Body of pancreas (tissue), 4 donors: Measurements from ENCODE around the gene RNF212B. TPM values are rescaled to one million over a fixed set of nuclear protein-coding genes. Genes with fewer than 3 reads are reported as not detected.

Experiments
- ATAC-seq: fragments of 150-250 bp; one replicate; pipeline ENCODE4 v1.9.1; 2016
- DNase-seq, 4 donors: peaks; one replicate each; pipeline ENCODE4 v3.0.0-alpha.2; 2019
- H3K27ac ChIP-seq, 4 donors: fragments of 200-600 bp; sonication (generic); 1 replicate in 3 of 4; 2 replicates in 1 of 4; pipeline versions ENCODE4 v1.5.1 to v1.6.1; 2016 to 2019; ENCODE audit warnings: mild to moderate bottlenecking in 1 of 4, mixed read lengths in 1 of 4, moderate library complexity in 1 of 4
- H3K27me3 ChIP-seq, 2 donors: fragments of 200-600 bp; sonication (generic); one replicate each; pipeline ENCODE4 v1.6.0; 2016; ENCODE audit warnings: mild to moderate bottlenecking in 1 of 2
- H3K36me3 ChIP-seq, 2 donors: fragments of 200-600 bp; sonication (generic); replicated peaks in 1 of 2; 2 replicates each; pipeline ENCODE4 v1.5.1; 2016; ENCODE audit warnings: low read depth in 2 of 2; ENCODE audit not compliant: insufficient read depth in 1 of 2
- H3K4me1 ChIP-seq: fragments of 200-600 bp; sonication (generic); one replicate; pipeline ENCODE4 v1.6.0; 2016
- H3K4me3 ChIP-seq, 2 donors: fragments of 200-600 bp; sonication (generic); 1 replicate in 1 of 2; 2 replicates in 1 of 2; pipeline ENCODE4 v1.5.1; 2016 to 2019
- H3K9me3 ChIP-seq, 3 donors: fragments of 200-600 bp; sonication (generic); 1 replicate in 2 of 3; 2 replicates in 1 of 3; pipeline ENCODE4 v1.5.1; 2016
- POLR2A ChIP-seq, 3 donors: fragments of 450-650 bp; IDR thresholded peaks; one replicate each; pipeline ENCODE4 v1.6.1; 2016; ENCODE audit warnings: antibody characterized with exemption in 3 of 3, mild to moderate bottlenecking in 2 of 3
- WGBS, 2 donors: methylation state at CpG; one replicate each; pipeline ENCODE4 v1.1.5; 2017; 5-methylcytosine and 5-hydroxymethylcytosine counted together
- intact Hi-C: fragments of 100-400 bp; cut with DNase I; formaldehyde crosslinking; loops from one replicate; pipeline ENCODE4 v1.15.1; 2023
- small RNA-seq: library from RNA; depleted of rRNA; stranded (forward); fragments of <200 nt; gene quantifications from one replicate; pipeline ENCODE3, GENCODE V24; 2016
- total RNA-seq, 2 donors: library from RNA; depleted of rRNA; stranded (reverse); fragments of >200 nt; gene quantifications; one replicate each; pipeline ENCODE4 v1.1.0, GENCODE V29; 2016
- TF ChIP-seq, protein P1 (sequence below), 7 experiments: fragments of 450-650 bp in 4 of 7; fragments of 200-600 bp in 3 of 7; sonication (generic) in 3 of 7; IDR thresholded peaks; one replicate each; pipeline ENCODE4 v1.5.1; 2016 to 2019; ENCODE audit warnings: antibody characterized with exemption in 7 of 7

RNF212B gene
- total RNA-seq, 2 donors from 2014 or later, result not detected

DNA sequence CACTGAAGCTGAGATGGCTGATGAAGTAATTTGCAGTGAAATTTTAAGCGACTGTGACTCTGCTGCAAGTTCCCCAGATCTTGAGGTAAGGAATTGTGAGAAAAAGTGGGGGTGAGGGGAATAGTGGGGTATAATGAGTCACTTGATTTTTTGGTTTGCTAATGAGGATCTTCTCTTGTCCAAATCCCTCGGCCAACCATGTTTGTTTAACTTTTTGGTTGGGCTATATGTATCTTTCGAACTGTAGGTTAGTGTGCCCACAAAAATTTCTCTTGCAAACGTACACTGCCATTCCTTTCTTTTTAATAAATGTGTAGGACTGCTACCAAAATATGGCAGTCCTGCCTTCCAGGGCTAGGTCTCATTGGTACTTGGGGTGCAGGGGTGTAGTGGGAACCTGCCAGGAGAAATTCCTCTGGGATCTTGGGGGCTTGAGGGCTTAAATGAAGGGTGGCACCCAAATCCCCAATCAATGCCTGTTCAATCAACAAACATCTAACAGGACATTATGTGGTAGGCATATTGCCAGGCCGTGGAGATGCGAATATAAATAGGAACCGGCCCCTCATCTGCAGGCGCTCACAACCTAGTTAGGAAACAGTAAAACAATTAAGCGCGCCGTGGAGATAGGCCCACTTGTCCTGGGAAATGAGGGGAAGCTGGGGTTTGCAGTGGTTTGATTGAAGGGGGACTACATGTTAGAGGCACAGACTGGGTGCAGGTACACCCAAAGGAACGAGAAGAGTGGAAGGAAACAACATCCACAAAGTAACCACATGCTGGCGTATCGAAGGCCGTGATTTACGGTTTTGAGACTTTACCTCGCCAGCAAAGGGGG lies 82.2 kb downstream of the RNF212B start:
- DNase-seq, result peak in 1 of 4 donors; percentile 19
- no peak for ATAC-seq
- peaks cover 30% of the 10 kb centered on the region for H3K4me1 ChIP-seq
- no peaks in the 10 kb centered on the region for H3K9me3 ChIP-seq
- no peak overlapping the region for H3K4me3 ChIP-seq
- no peaks in the 10 kb centered on the region for H3K27me3 ChIP-seq
- H3K27ac ChIP-seq, result peak overlapping the region; percentile 87 to 99 (median 93)
- intact Hi-C loops, result loop anchor here (10.0 kb wide), 1 partner anchor 245 kb away; the partner anchor contains the start of gene AP1G2
- no peak for TF ChIP-seq POLR2A (IDR thresholded peaks at IDR 0.05)
- TF ChIP-seq, protein P1, sequence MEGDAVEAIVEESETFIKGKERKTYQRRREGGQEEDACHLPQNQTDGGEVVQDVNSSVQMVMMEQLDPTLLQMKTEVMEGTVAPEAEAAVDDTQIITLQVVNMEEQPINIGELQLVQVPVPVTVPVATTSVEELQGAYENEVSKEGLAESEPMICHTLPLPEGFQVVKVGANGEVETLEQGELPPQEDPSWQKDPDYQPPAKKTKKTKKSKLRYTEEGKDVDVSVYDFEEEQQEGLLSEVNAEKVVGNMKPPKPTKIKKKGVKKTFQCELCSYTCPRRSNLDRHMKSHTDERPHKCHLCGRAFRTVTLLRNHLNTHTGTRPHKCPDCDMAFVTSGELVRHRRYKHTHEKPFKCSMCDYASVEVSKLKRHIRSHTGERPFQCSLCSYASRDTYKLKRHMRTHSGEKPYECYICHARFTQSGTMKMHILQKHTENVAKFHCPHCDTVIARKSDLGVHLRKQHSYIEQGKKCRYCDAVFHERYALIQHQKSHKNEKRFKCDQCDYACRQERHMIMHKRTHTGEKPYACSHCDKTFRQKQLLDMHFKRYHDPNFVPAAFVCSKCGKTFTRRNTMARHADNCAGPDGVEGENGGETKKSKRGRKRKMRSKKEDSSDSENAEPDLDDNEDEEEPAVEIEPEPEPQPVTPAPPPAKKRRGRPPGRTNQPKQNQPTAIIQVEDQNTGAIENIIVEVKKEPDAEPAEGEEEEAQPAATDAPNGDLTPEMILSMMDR (IDR thresholded peaks at IDR 0.05), result no peak
- 86 to 95% methylated on average over 17 of the region's 17 CpGs for WGBS, 2 donors
- peaks cover 8 to 16% of the 10 kb centered on the region in 2 donors for H3K36me3 ChIP-seq

DNA sequence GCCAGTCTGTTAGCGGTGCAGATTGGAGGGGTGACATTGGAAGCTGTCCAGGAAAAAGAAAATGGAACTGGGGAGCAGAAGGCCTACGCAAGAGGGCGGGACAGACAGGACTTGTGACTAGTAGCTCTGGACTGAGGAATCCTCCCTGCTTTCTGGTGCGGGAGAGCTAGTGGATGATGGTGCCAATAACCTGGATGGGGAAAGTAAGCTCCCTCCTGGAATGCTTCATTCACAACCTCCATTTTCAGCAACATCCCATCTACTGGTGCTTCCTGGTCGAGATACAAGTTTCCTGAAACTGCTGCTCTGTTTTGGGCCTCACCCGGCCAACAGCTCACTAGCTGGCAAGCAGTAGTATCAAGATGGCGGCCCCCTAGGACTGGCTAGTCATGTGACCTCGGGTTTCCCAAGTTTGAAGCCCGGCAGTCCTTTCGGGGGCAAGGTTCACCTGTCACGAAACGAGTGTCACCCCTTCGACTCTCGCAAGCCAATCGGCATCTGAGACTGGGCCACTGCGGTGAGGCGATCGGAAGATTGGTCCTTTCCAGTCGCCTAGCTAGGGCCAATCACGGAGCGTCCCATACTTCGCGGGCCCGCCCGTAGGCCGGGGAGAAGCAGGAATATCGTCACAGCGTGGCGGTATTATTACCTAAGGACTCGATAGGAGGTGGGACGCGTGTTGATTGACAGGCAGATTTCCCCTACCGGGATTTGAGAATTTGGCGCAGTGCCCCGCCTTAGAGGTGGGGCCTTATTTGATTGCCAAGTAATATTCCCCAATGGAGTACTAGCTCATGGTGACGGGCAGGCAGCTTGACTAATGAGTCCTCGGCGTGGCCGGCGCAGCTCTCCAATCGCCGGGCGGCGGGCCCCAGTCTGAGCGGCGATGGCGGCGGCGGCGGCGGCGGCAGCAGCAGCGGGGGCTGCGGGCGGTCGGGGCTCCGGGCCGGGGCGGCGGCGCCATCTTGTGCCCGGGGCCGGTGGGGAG lies 83.1 kb downstream of the RNF212B start, which contains the start of gene PABPN1:
Gene PABPN1, plus strand, starts transcription at position 874 of the 988 bp plus-strand sequence. Its CDS starts 13 bp downstream, at position 887.
- H3K36me3 ChIP-seq, result peaks cover 8 to 17% of the 10 kb centered on the region in 2 donors
- DNase-seq, result peak; percentile 99 to 100 (median 99)
- intact Hi-C loops, result loop anchor here (10.0 kb wide), 1 partner anchor 244 kb away; the partner anchor contains the start of gene AP1G2
- H3K27ac ChIP-seq, result peak within 1 kb of the TSS; percentile 92 to 99 (median 96)
- peak; percentile 92 for ATAC-seq
- 3 to 10% methylated on average over 25 to 62 of the region's 63 CpGs for WGBS, 2 donors
- peak within 1 kb of the TSS; percentile 68 to 76 for H3K4me3 ChIP-seq
- TF ChIP-seq, protein P1 (IDR thresholded peaks at IDR 0.05), result peak in 1 of 7 experiments; percentile 5
- peak; percentile 35 to 64 (median 58) for TF ChIP-seq POLR2A (IDR thresholded peaks at IDR 0.05)
- H3K27me3 ChIP-seq, result no peaks in the 10 kb centered on the region
- no peaks in the 10 kb centered on the region for H3K9me3 ChIP-seq
- peaks cover 30% of the 10 kb centered on the region for H3K4me1 ChIP-seq

DNA sequence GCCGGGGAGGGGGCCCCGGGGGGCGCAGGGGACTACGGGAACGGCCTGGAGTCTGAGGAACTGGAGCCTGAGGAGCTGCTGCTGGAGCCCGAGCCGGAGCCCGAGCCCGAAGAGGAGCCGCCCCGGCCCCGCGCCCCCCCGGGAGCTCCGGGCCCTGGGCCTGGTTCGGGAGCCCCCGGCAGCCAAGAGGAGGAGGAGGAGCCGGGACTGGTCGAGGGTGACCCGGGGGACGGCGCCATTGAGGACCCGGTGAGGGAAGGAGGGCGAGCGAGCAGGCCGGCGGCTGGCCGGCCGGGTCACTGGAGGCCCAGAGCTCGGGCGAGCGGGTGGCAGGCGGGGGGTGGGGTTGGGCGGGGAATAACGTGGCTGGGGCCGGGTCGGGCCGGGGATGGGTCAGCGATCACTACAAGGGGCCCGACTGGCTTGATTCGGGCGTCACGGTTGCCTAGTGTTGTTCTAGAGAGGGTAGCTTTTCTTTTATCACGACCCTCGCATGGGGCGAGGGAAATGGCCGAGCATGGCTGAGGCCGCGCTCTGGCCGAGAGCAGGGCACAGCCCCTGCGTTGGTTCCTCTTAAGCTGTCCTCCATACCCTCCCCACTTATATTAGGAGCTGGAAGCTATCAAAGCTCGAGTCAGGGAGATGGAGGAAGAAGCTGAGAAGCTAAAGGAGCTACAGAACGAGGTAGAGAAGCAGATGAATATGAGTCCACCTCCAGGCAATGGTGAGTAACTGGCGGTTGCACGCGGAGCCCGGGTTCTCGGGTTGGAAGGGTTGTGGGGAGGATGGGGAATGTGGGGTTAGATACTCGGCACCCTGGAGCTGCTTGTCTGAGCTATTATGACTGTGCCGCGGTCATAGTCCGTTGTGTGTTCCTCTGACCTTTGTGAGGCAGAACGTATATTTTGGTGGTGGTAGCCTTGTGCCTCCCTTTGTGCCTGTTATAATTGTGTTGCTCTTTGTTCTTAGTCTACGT lies 84.1 kb downstream of the RNF212B start:
- Histone ChIP-seq H3K4me3 (peak overlapping the region; percentile 68 to 76), H3K9me3 (no peaks in the 10 kb centered on the region), H3K27me3 (no peaks in the 10 kb centered on the region), H3K36me3 (peaks cover 8 to 17% of the 10 kb centered on the region in 2 donors), H3K27ac (peak overlapping the region; percentile 92 to 99 (median 96)), H3K4me1 (peaks cover 30% of the 10 kb centered on the region)
- DNase-seq (peak; percentile 43 to 59 (median 52)), ATAC-seq (peak; percentile 21)
- TF ChIP-seq POLR2A (IDR thresholded peaks at IDR 0.05), result peak in 2 of 3 donors; percentile 35 to 51
- TF ChIP-seq, protein P1 (IDR thresholded peaks at IDR 0.05), result peak in 1 of 7 experiments; percentile 9
- WGBS, 2 donors, result 1% methylated on average over 14 to 63 of the region's 64 CpGs
- intact Hi-C loops, result loop anchor here (10.0 kb wide), 1 partner anchor 243 kb away; the partner anchor contains the start of gene AP1G2

Small RNA genes lying within 50 kb of the gene (small RNA-seq; reads per million reads assigned to genes)
- not detected for gene AL049829.1
- gene RNU6-1046P, result not detected

Other genes starting within 250 kb of the RNF212B start
- gene C14orf93, start 227.8 kb upstream of the RNF212B start, total RNA-seq, result 10 to 100 TPM in 1 of 2 donors, 1 to 10 TPM in 1; 4.0 to 11.2 TPM
- 10 to 100 TPM; 47.0 to 93.3 TPM for gene PSMB5, start 203.0 kb upstream of the RNF212B start, total RNA-seq
- not detected for gene PSMB11, start 195.7 kb upstream of the RNF212B start, total RNA-seq
- gene CDH24, start 180.4 kb upstream of the RNF212B start, total RNA-seq, result 1 to 10 TPM; 4.9 to 9.9 TPM
- 100 to 1,000 TPM in 1 of 2 donors, 10 to 100 TPM in 1; 91.6 to 110 TPM for gene ACIN1, start 142.8 kb upstream of the RNF212B start, total RNA-seq
- 1 to 10 TPM; 3.6 to 7.0 TPM for gene C14orf119, start 142.4 kb upstream of the RNF212B start, total RNA-seq
- not detected for gene CIROP, start 132.9 kb upstream of the RNF212B start, total RNA-seq
- gene CEBPE, start 118.7 kb upstream of the RNF212B start, total RNA-seq, result not detected
- 10 to 100 TPM; 17.8 to 18.2 TPM for gene SLC7A8, start 54.3 kb upstream of the RNF212B start, total RNA-seq
- 1 to 10 TPM; 4.9 to 8.6 TPM for gene HOMEZ, start 48.2 kb downstream of the RNF212B start, total RNA-seq
- 1 to 10 TPM; 5.4 to 9.6 TPM for gene PPP1R3E, start 64.9 kb downstream of the RNF212B start, total RNA-seq
- 10 to 100 TPM; 25.4 to 73.2 TPM for gene BCL2L2, start 68.9 kb downstream of the RNF212B start, total RNA-seq
- gene PABPN1, start 83.5 kb downstream of the RNF212B start, total RNA-seq, result 10 to 100 TPM; 28.8 to 46.8 TPM
- 10 to 100 TPM; 20.8 to 36.6 TPM for gene SLC22A17, start 115.0 kb downstream of the RNF212B start, total RNA-seq
- gene EFS, start 127.2 kb downstream of the RNF212B start, total RNA-seq, result 1 to 10 TPM in 1 of 2 donors, under 1 TPM in 1; 0.99 to 1.3 TPM
- gene IL25, start 134.9 kb downstream of the RNF212B start, total RNA-seq, result not detected
- gene CMTM5, start 139.1 kb downstream of the RNF212B start, total RNA-seq, result not detected
- gene MYH6, start 170.3 kb downstream of the RNF212B start, total RNA-seq, result 1 to 10 TPM in 1 of 2 donors, under 1 TPM in 1; 0.26 to 1.6 TPM
- 1 to 10 TPM in 1 of 2 donors, under 1 TPM in 1; 0.52 to 2.0 TPM for gene MYH7, start 197.7 kb downstream of the RNF212B start, total RNA-seq
- gene NGDN, start 231.8 kb downstream of the RNF212B start, total RNA-seq, result 10 to 100 TPM; 29.0 to 31.6 TPM